ENCODE measurements around the gene PHLDB3.

Gene PHLDB3

GRCh38 chr19:43501661-43502418 lies 2.7 kb downstream of the PHLDB3 start:
- no peak for DNase-seq (ENCODE audit: extremely low read depth in 1 of 2, low read depth in 1 of 2)

- DNase-seq (ENCODE audit: extremely low read depth in 1 of 2, low read depth in 1 of 2), result no peak
These were observed 5.5 kb downstream of the PHLDB3 start for GRCh38 chr19:43499042-43499441.

- no peak for DNase-seq (ENCODE audit: extremely low read depth in 1 of 2, low read depth in 1 of 2)
These were observed 6.2 kb downstream of the PHLDB3 start for GRCh38 chr19:43498233-43498842.

GRCh38 chr19:43496960-43497359 lies 7.6 kb downstream of the PHLDB3 start:
- DNase-seq (ENCODE audit: extremely low read depth in 1 of 2, low read depth in 1 of 2), result no peak

GRCh38 chr19:43495082-43495481 lies 9.5 kb downstream of the PHLDB3 start:
- no peak for DNase-seq (ENCODE audit: extremely low read depth in 1 of 2, low read depth in 1 of 2)

- DNase-seq (ENCODE audit: extremely low read depth in 1 of 2, low read depth in 1 of 2), result no peak
These were observed 13.8 kb downstream of the PHLDB3 start for GRCh38 chr19:43490759-43491158.

GRCh38 chr19:43489979-43490599 lies 14.5 kb downstream of the PHLDB3 start:
- no peak for DNase-seq (ENCODE audit: extremely low read depth in 1 of 2, low read depth in 1 of 2)

GRCh38 chr19:43489310-43489709 lies 15.2 kb downstream of the PHLDB3 start:
- DNase-seq (ENCODE audit: extremely low read depth in 1 of 2, low read depth in 1 of 2), result no peak

GRCh38 chr19:43488179-43488578 lies 16.4 kb downstream of the PHLDB3 start:
- DNase-seq (ENCODE audit: extremely low read depth in 1 of 2, low read depth in 1 of 2), result no peak

- DNase-seq (ENCODE audit: extremely low read depth in 1 of 2, low read depth in 1 of 2), result no peak
These were observed 18.1 kb downstream of the PHLDB3 start for GRCh38 chr19:43486412-43486811.

- no peak for DNase-seq (ENCODE audit: extremely low read depth in 1 of 2, low read depth in 1 of 2)
These were observed 18.6 kb downstream of the PHLDB3 start for GRCh38 chr19:43485951-43486350.

- DNase-seq (ENCODE audit: extremely low read depth in 1 of 2, low read depth in 1 of 2), result no peak
These were observed 21.3 kb downstream of the PHLDB3 start for GRCh38 chr19:43483281-43483680.

- DNase-seq (ENCODE audit: extremely low read depth in 1 of 2, low read depth in 1 of 2), result no peak
These were observed 22.4 kb downstream of the PHLDB3 start for GRCh38 chr19:43482193-43482592.

- DNase-seq (ENCODE audit: extremely low read depth in 1 of 2, low read depth in 1 of 2), result no peak
These were observed 22.8 kb downstream of the PHLDB3 start for GRCh38 chr19:43481701-43482100.

- no peak for DNase-seq (ENCODE audit: extremely low read depth in 1 of 2, low read depth in 1 of 2)
These were observed 24.0 kb downstream of the PHLDB3 start for GRCh38 chr19:43480574-43480973.

GRCh38 chr19:43479961-43480561 lies 24.5 kb downstream of the PHLDB3 start:
- DNase-seq (ENCODE audit: extremely low read depth in 1 of 2, low read depth in 1 of 2), result no peak

- no peak for DNase-seq (ENCODE audit: extremely low read depth in 1 of 2, low read depth in 1 of 2)
These were observed 25.3 kb downstream of the PHLDB3 start for GRCh38 chr19:43479226-43479625.

- no peak for DNase-seq (ENCODE audit: extremely low read depth in 1 of 2, low read depth in 1 of 2)
These were observed 26.2 kb downstream of the PHLDB3 start for GRCh38 chr19:43478323-43478722.

- DNase-seq (ENCODE audit: extremely low read depth in 1 of 2, low read depth in 1 of 2), result no peak
These were observed 27.9 kb downstream of the PHLDB3 start for GRCh38 chr19:43476606-43477005.

- DNase-seq (ENCODE audit: extremely low read depth in 1 of 2, low read depth in 1 of 2), result peak; percentile 91 to 95
These were observed 29.4 kb downstream of the PHLDB3 start for GRCh38 chr19:43474986-43475705.

- DNase-seq (ENCODE audit: extremely low read depth in 1 of 2, low read depth in 1 of 2), result no peak
These were observed 30.1 kb downstream of the PHLDB3 start for GRCh38 chr19:43474487-43474886.
